Measurements from ENCODE around the gene KAT8.

KAT8 gene

DNA sequence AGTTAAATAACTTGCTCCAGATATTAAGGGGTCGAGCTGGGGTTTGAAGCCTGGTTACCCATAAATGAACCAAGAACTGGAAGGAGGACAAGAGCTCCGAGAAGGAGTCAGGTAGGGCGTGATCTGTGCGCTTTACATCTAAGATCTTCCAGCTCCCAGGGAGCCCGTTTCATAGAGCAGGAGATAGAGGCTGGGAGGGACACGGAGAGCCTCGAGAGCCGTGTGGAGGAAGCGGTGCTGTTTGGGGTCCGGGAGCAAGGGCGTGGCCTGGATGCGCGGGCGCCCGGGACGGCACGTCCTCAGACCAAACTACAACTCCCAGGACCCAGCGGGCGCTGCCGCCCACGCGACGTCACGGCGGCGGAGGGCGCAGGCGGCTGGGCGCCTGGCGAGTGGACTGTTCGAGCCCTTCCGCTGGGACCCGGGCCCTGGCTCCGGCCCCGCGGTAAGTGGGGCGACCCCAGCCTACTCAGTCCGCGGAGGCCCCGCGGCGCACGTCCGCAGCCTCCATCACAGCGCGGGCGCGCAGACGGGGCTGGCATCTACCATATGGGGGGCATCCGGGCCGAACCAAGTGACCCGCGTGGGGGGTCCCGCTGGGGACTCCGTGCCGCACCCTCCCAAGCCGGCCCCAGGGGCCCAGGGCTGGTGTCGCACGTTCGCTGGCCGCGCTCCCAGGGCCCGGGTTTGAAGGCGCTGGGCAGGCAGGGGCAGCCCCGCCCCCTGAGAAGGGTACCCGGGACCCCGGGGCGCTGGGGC lies 9.2 kb upstream of the KAT8 start, which contains the start of gene BCKDK:
Gene BCKDK, plus strand, starts transcription at position 352 of the 759 bp plus-strand sequence. CDS start 838 bp downstream, outside the sequence.
- Mint-ChIP-seq H3K36me3 (ENCODE audit: low read depth) (peaks cover 22% of the 10 kb centered on the region), H3K27me3 (ENCODE audit: low read depth) (no peaks in the 10 kb centered on the region), H3K4me3 (peak within 1 kb of the TSS; percentile 88 to 90 (median 88)), H3K9me3 (no peaks in the 10 kb centered on the region), H3K4me1 (peaks cover 13% of the 10 kb centered on the region), H3K27ac (peak within 1 kb of the TSS in 2 of 3 experiments; percentile 68 to 91)
- no peak for TF ChIP-seq CTCF (IDR thresholded peaks at IDR 0.05; ENCODE audit: unreplicated experiment in 3 of 3)

- Mint-ChIP-seq H3K4me1 (peaks cover 13% of the 10 kb centered on the region), H3K9me3 (no peaks in the 10 kb centered on the region), H3K27ac (peak overlapping the region in 2 of 3 experiments; percentile 56 to 64), H3K4me3 (peak overlapping the region; percentile 88 to 92 (median 92)), H3K27me3 (ENCODE audit: low read depth) (no peaks in the 10 kb centered on the region), H3K36me3 (ENCODE audit: low read depth) (peaks cover 27% of the 10 kb centered on the region)
- no peak for TF ChIP-seq CTCF (IDR thresholded peaks at IDR 0.05; ENCODE audit: unreplicated experiment in 3 of 3)
Observed at GRCh38 chr16:31108794-31109558, 8.5 kb upstream of the KAT8 start.

GRCh38 chr16:31109622-31110021 lies 7.8 kb upstream of the KAT8 start:
- no peaks in the 10 kb centered on the region for H3K27me3 Mint-ChIP-seq (ENCODE audit: low read depth)
- H3K4me3 Mint-ChIP-seq = peak overlapping the region; percentile 88 to 92 (median 92)
- peaks cover 13% of the 10 kb centered on the region for H3K4me1 Mint-ChIP-seq
- TF ChIP-seq CTCF (IDR thresholded peaks at IDR 0.05; ENCODE audit: unreplicated experiment in 3 of 3) = no peak
- peak overlapping the region in 2 of 3 experiments; percentile 56 to 64 for H3K27ac Mint-ChIP-seq
- H3K36me3 Mint-ChIP-seq (ENCODE audit: low read depth) = peaks cover 27% of the 10 kb centered on the region
- H3K9me3 Mint-ChIP-seq = no peaks in the 10 kb centered on the region

DNA sequence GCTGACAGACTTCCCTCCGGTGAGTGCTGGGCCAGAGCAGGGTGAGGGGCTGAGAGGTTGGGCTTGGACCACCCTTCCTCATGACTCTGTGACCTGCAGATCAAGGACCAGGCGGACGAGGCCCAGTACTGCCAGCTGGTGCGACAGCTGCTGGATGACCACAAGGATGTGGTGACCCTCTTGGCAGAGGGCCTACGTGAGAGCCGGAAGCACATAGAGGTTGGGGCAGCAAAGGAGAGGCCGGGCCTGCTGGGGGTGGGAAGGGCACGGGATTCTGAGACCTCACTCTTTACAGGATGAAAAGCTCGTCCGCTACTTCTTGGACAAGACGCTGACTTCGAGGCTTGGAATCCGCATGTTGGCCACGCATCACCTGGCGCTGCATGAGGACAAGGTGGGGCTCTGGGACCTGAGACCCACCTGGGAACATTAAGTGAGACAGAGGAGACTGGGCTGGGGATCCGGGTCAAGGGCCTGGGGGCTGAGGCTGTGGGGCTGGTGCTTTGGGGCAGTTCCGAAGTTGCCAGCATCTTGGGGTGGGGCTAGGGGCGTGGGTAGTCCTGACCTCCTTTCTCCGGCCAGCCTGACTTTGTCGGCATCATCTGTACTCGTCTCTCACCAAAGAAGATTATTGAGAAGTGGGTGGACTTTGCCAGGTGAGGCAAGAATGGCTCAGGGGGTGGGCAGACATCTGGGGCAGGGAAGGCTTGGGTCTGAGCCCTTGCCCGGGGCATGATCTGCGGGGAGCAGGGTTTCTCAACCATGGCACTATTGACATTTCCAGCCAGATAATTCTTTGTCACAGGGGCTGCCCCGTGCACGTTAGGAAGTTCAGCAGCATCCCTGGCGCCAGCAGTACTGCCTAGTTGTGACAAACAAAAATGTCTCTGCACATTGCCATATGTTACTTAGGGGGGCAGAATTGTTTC lies 7.1 kb upstream of the KAT8 start:
- peaks cover 27% of the 10 kb centered on the region for H3K36me3 Mint-ChIP-seq (ENCODE audit: low read depth)
- H3K4me1 Mint-ChIP-seq = peaks cover 13% of the 10 kb centered on the region
- no peak overlapping the region for H3K27ac Mint-ChIP-seq
- peak overlapping the region; percentile 88 to 92 (median 92) for H3K4me3 Mint-ChIP-seq
- H3K27me3 Mint-ChIP-seq (ENCODE audit: low read depth) = no peaks in the 10 kb centered on the region
- no peaks in the 10 kb centered on the region for H3K9me3 Mint-ChIP-seq
- TF ChIP-seq CTCF (IDR thresholded peaks at IDR 0.05; ENCODE audit: unreplicated experiment in 3 of 3) = no peak

- TF ChIP-seq CTCF (IDR thresholded peaks at IDR 0.05; ENCODE audit: unreplicated experiment in 3 of 3) = no peak
- Mint-ChIP-seq H3K36me3 (ENCODE audit: low read depth) (peaks cover 27% of the 10 kb centered on the region), H3K27ac (peak overlapping the region in 1 of 3 experiments; percentile 28), H3K4me1 (peaks cover 13% of the 10 kb centered on the region), H3K4me3 (peak overlapping the region; percentile 27 to 92 (median 34)), H3K27me3 (ENCODE audit: low read depth) (no peaks in the 10 kb centered on the region), H3K9me3 (no peaks in the 10 kb centered on the region)
Observed at GRCh38 chr16:31111881-31112466, 5.5 kb upstream of the KAT8 start.

Measured in nephron (organoid).